ENCODE results near the gene PARP9. TPM values are rescaled to one million over a fixed set of nuclear protein-coding genes. Genes with fewer than 3 reads are reported as not detected.

PARP9 gene
- total and polyA plus RNA-seq, 2 of the 4 experiments (the other 2 are of a cell fraction): 6.7 to 7.7 TPM

- Histone ChIP-seq H3K79me1 (ENCODE audit: low read depth in 1 of 2, low read length in 2 of 2) (no peaks in the 10 kb centered on the region), H3K4me1 (ENCODE audit: control insufficient read depth, insufficient read depth, low read length) (peaks cover 1% of the 10 kb centered on the region; the same call in 1 of the 2 replicates), H3K14ac (replicated peaks; ENCODE audit: low read depth, low read length) (no peak overlapping the region), H4K91ac (ENCODE audit: insufficient read depth, low read depth, low read length) (no peak overlapping the region), H2BK15ac (ENCODE audit: low read depth, low read length) (no peak overlapping the region), H4K8ac (ENCODE audit: low read depth in 2 of 2, low read length in 2 of 2) (no peak overlapping the region), H2AFZ (replicated peaks; ENCODE audit: low read length, poor library complexity) (no peak overlapping the region), H4K5ac (ENCODE audit: low read depth, low read length) (no peak overlapping the region), H3K9me1 (ENCODE audit: insufficient read depth, low read length) (no peaks in the 10 kb centered on the region), H3K23ac (ENCODE audit: low read depth, low read length) (no peak overlapping the region), H2AK9ac (replicated peaks; ENCODE audit: low read depth, low read length, poor library complexity) (no peak overlapping the region), H3K4me3 (ENCODE audit: insufficient read depth, low read depth, low read length) (no peak overlapping the region), H2BK120ac (ENCODE audit: low read depth, low read length) (no peak overlapping the region), H3K4me2 (ENCODE audit: low read depth, low read length) (no peak overlapping the region), H2BK5ac (ENCODE audit: low read depth, low read length, poor library complexity, severe bottlenecking) (no peak overlapping the region), H3K9me3 (ENCODE audit: control insufficient read depth, insufficient read depth, low read length) (peaks cover 7% of the 10 kb centered on the region), H3K27me3 (ENCODE audit: control insufficient read depth, insufficient read depth, low read length) (no peaks in the 10 kb centered on the region), H2AK5ac (ENCODE audit: low read depth, low read length) (no peak overlapping the region), H3K9ac (ENCODE audit: low read depth, low read length) (no peak overlapping the region), H4K20me1 (ENCODE audit: insufficient read depth, low read length) (no peaks in the 10 kb centered on the region), H3K36me3 (ENCODE audit: control insufficient read depth, insufficient read depth, low read length) (no peaks in the 10 kb centered on the region), H3K56ac (ENCODE audit: extremely low read depth, insufficient read depth, low read length) (no peak overlapping the region), H3K18ac (ENCODE audit: low read depth, low read length) (no peak overlapping the region), H2BK20ac (ENCODE audit: low read depth, low read length) (no peak overlapping the region), H3K4ac (ENCODE audit: low read depth, low read length) (no peak overlapping the region), H3K27ac (ENCODE audit: insufficient read depth, low read length) (no peak overlapping the region)
- no TSS peak for BruUV-seq (replicated peaks)
- no CpG with 5 or more reads among the region's 2 CpGs for WGBS, 2 experiments (ENCODE audit: extremely low coverage in 2 of 2, insufficient read length in 1 of 2)
- in situ Hi-C loops (cut with MboI; ENCODE audit: low sequenced_read_pairs): no loop called here
- no peak for DNase-seq
- dilution Hi-C loops (cut with HindIII; ENCODE audit: low sequenced_read_pairs, unreplicated experiment): no loop called here
- POLR2A ChIA-PET (ENCODE audit: unreplicated experiment): no interaction called here
- TF ChIP-seq POLR2A (IDR thresholded peaks at IDR 0.05; ENCODE audit: low read depth, low read length): no peak
- TF ChIP-seq USF2 (IDR thresholded peaks at IDR 0.05; ENCODE audit: low read depth, low read length): no peak
- TF ChIP-seq SMC3 (IDR thresholded peaks at IDR 0.05; ENCODE audit: low read depth, low read length): no peak
- TF ChIP-seq MAZ (IDR thresholded peaks at IDR 0.05; ENCODE audit: borderline replicate concordance, low read depth, low read length): no peak
- ATAC-seq (ENCODE audit: low read depth): no peak
- intact Hi-C loops (cut with micrococcal nuclease): no loop called here
- CTCF ChIA-PET: no interaction called here
These were observed 17.5 kb upstream of the PARP9 start for GRCh38 chr3:122581622-122582021.

All from IMR-90 (cell line).